ENCODE results near the gene ARHGEF17. TPM values are rescaled to one million over a fixed set of nuclear protein-coding genes. Genes with fewer than 3 reads are reported as not detected.

The ARHGEF17 gene
- polyA plus RNA-seq, 1 donor (not counting 4 experiments of a cell fraction or from before 2014, with no cell fraction given): 5.1 TPM

- H3K4me1 ChIP-seq (ENCODE audit: control insufficient read depth, extremely low read depth, insufficient read depth, low read length): peaks cover 12% of the 10 kb centered on the region
- H3K27me3 ChIP-seq (ENCODE audit: control insufficient read depth, extremely low read depth, insufficient read depth, low read length): no peaks in the 10 kb centered on the region
- no peaks in the 10 kb centered on the region for H3K9me3 ChIP-seq (ENCODE audit: control insufficient read depth, low read depth, low read length)
- no peaks in the 10 kb centered on the region for H3K36me3 ChIP-seq (ENCODE audit: control insufficient read depth in 2 of 2, extremely low read depth in 1 of 2, insufficient read depth in 2 of 2, low read length in 2 of 2)
- H2AFZ ChIP-seq (ENCODE audit: control insufficient read depth, low read length): no peak overlapping the region
- dilution Hi-C loops (cut with MboI; ENCODE audit: extremely low pct_ligation_motif_present, low sequenced_read_pairs): no loop called here
- no peak overlapping the region for H3K4me3 ChIP-seq (ENCODE audit: control insufficient read depth in 2 of 3, extremely low read depth in 1 of 3, insufficient read depth in 2 of 3, low read depth in 1 of 3, low read length in 3 of 3)
- FAIRE-seq: no peak
- TF ChIP-seq CTCF (optimal IDR thresholded peaks at IDR 0.05 in 1 of 3, IDR thresholded peaks at IDR 0.05 in 1 of 3, conservative IDR thresholded peaks at IDR 0.05 in 1 of 3; ENCODE audit: extremely low read depth in 1 of 3, insufficient read depth in 2 of 3, low read length in 3 of 3) (no peak), EZH2 (IDR thresholded peaks at IDR 0.05; ENCODE audit: low read length) (no peak)
- H3K79me2 ChIP-seq (ENCODE audit: control insufficient read depth, insufficient read depth, low read length): no peaks in the 10 kb centered on the region
- no peak for DNase-seq (ENCODE audit: low read depth, low spot score)
- no peaks in the 10 kb centered on the region for H3K9me1 ChIP-seq (ENCODE audit: control insufficient read depth, extremely low read depth, insufficient read depth, low read length)
- H3K9ac ChIP-seq (ENCODE audit: control insufficient read depth, extremely low read depth, insufficient read depth, low read length): no peak overlapping the region
- H3K4me2 ChIP-seq (ENCODE audit: control insufficient read depth, extremely low read depth, insufficient read depth, low read depth, low read length): no peak overlapping the region
- no peak overlapping the region for H3K27ac ChIP-seq (ENCODE audit: control insufficient read depth, insufficient read depth, low read length)
- H4K20me1 ChIP-seq (ENCODE audit: control insufficient read depth, extremely low read depth, insufficient read depth, low read length): no peaks in the 10 kb centered on the region
These were observed 26.5 kb downstream of the ARHGEF17 start for GRCh38 chr11:73334384-73335203.

- Histone ChIP-seq H2AFZ (ENCODE audit: control insufficient read depth, low read length) (no peak overlapping the region), H3K79me2 (ENCODE audit: control insufficient read depth, insufficient read depth, low read length) (no peaks in the 10 kb centered on the region), H3K9ac (ENCODE audit: control insufficient read depth, extremely low read depth, insufficient read depth, low read length) (no peak overlapping the region), H3K36me3 (ENCODE audit: control insufficient read depth in 2 of 2, extremely low read depth in 1 of 2, insufficient read depth in 2 of 2, low read length in 2 of 2) (no peaks in the 10 kb centered on the region), H3K27ac (ENCODE audit: control insufficient read depth, insufficient read depth, low read length) (no peak overlapping the region), H3K9me3 (ENCODE audit: control insufficient read depth, low read depth, low read length) (no peaks in the 10 kb centered on the region), H3K4me1 (ENCODE audit: control insufficient read depth, extremely low read depth, insufficient read depth, low read length) (peaks cover 12% of the 10 kb centered on the region), H3K4me3 (ENCODE audit: control insufficient read depth in 2 of 3, extremely low read depth in 1 of 3, insufficient read depth in 2 of 3, low read depth in 1 of 3, low read length in 3 of 3) (no peak overlapping the region), H3K9me1 (ENCODE audit: control insufficient read depth, extremely low read depth, insufficient read depth, low read length) (no peaks in the 10 kb centered on the region), H3K27me3 (ENCODE audit: control insufficient read depth, extremely low read depth, insufficient read depth, low read length) (no peaks in the 10 kb centered on the region), H3K4me2 (ENCODE audit: control insufficient read depth, extremely low read depth, insufficient read depth, low read depth, low read length) (no peak overlapping the region), H4K20me1 (ENCODE audit: control insufficient read depth, extremely low read depth, insufficient read depth, low read length) (no peaks in the 10 kb centered on the region)
- dilution Hi-C loops (cut with MboI; ENCODE audit: extremely low pct_ligation_motif_present, low sequenced_read_pairs): no loop called here
- no peak for TF ChIP-seq EZH2 (IDR thresholded peaks at IDR 0.05; ENCODE audit: low read length)
- TF ChIP-seq CTCF (optimal IDR thresholded peaks at IDR 0.05 in 1 of 3, IDR thresholded peaks at IDR 0.05 in 1 of 3, conservative IDR thresholded peaks at IDR 0.05 in 1 of 3; ENCODE audit: extremely low read depth in 1 of 3, insufficient read depth in 2 of 3, low read length in 3 of 3): peak; percentile 87 to 99 (median 98)
- FAIRE-seq: peak; percentile 48
- DNase-seq (ENCODE audit: low read depth, low spot score): no peak
These were observed 27.3 kb downstream of the ARHGEF17 start for GRCh38 chr11:73335204-73335923.

All from keratinocyte (primary cell).